ENCODE results near the gene ELF4.

Gene ELF4

GRCh38 chrX:130145123-130145522 is 34.8 kb upstream of the ELF4 start:
- Histone ChIP-seq H3K36me3 (ENCODE audit: control insufficient read depth, insufficient read depth, low read length) (no peaks in the 10 kb centered on the region), H3K4me2 (ENCODE audit: low read length) (no peak overlapping the region), H3K27me3 (ENCODE audit: control insufficient read depth, insufficient read depth, low read length) (no peaks in the 10 kb centered on the region), H2AFZ (no peak overlapping the region), H3K9me3 (ENCODE audit: control insufficient read depth, low read length) (no peaks in the 10 kb centered on the region), H3K79me2 (no peaks in the 10 kb centered on the region), H3K27ac (no peak overlapping the region), H3K4me3 (ENCODE audit: low read depth, low read length) (no peak overlapping the region), H3K9ac (no peak overlapping the region), H3K4me1 (no peaks in the 10 kb centered on the region)
- TF ChIP-seq CTCF (IDR thresholded peaks at IDR 0.05) = no peak

- Histone ChIP-seq H3K79me2 (no peaks in the 10 kb centered on the region), H3K4me3 (ENCODE audit: low read depth, low read length) (no peak overlapping the region), H3K36me3 (ENCODE audit: control insufficient read depth, insufficient read depth, low read length) (no peaks in the 10 kb centered on the region), H3K9me3 (ENCODE audit: control insufficient read depth, low read length) (no peaks in the 10 kb centered on the region), H3K9ac (no peak overlapping the region), H3K27ac (no peak overlapping the region), H2AFZ (no peak overlapping the region), H3K27me3 (ENCODE audit: control insufficient read depth, insufficient read depth, low read length) (no peaks in the 10 kb centered on the region), H3K4me2 (ENCODE audit: low read length) (no peak overlapping the region), H3K4me1 (no peaks in the 10 kb centered on the region)
- no peak for TF ChIP-seq CTCF (IDR thresholded peaks at IDR 0.05)
Measured at GRCh38 chrX:130144509-130144908, 34.2 kb upstream of the ELF4 start.

GRCh38 chrX:130139474-130140201 is 29.3 kb upstream of the ELF4 start:
- Histone ChIP-seq H3K4me3 (ENCODE audit: low read depth, low read length) (no peak overlapping the region), H3K79me2 (no peaks in the 10 kb centered on the region), H3K27ac (no peak overlapping the region), H3K27me3 (ENCODE audit: control insufficient read depth, insufficient read depth, low read length) (no peaks in the 10 kb centered on the region), H3K4me2 (ENCODE audit: low read length) (no peak overlapping the region), H3K9me3 (ENCODE audit: control insufficient read depth, low read length) (no peaks in the 10 kb centered on the region), H3K9ac (no peak overlapping the region), H3K4me1 (no peaks in the 10 kb centered on the region), H2AFZ (no peak overlapping the region), H3K36me3 (ENCODE audit: control insufficient read depth, insufficient read depth, low read length) (no peaks in the 10 kb centered on the region)
- no peak for TF ChIP-seq CTCF (IDR thresholded peaks at IDR 0.05)

- Histone ChIP-seq H3K27me3 (ENCODE audit: control insufficient read depth, insufficient read depth, low read length) (no peaks in the 10 kb centered on the region), H3K9me3 (ENCODE audit: control insufficient read depth, low read length) (no peaks in the 10 kb centered on the region), H3K4me1 (no peaks in the 10 kb centered on the region), H2AFZ (no peak overlapping the region), H3K79me2 (no peaks in the 10 kb centered on the region), H3K36me3 (ENCODE audit: control insufficient read depth, insufficient read depth, low read length) (no peaks in the 10 kb centered on the region), H3K27ac (no peak overlapping the region), H3K4me3 (ENCODE audit: low read depth, low read length) (no peak overlapping the region), H3K9ac (no peak overlapping the region), H3K4me2 (ENCODE audit: low read length) (no peak overlapping the region)
- TF ChIP-seq CTCF (IDR thresholded peaks at IDR 0.05) = no peak
Measured at GRCh38 chrX:130136961-130137360, 26.7 kb upstream of the ELF4 start.

GRCh38 chrX:130136496-130136895 is 26.2 kb upstream of the ELF4 start:
- H3K4me1 ChIP-seq = no peaks in the 10 kb centered on the region
- no peak overlapping the region for H3K4me3 ChIP-seq (ENCODE audit: low read depth, low read length)
- no peak overlapping the region for H2AFZ ChIP-seq
- H3K4me2 ChIP-seq (ENCODE audit: low read length) = no peak overlapping the region
- no peaks in the 10 kb centered on the region for H3K36me3 ChIP-seq (ENCODE audit: control insufficient read depth, insufficient read depth, low read length)
- TF ChIP-seq CTCF (IDR thresholded peaks at IDR 0.05) = no peak
- H3K79me2 ChIP-seq = no peaks in the 10 kb centered on the region
- no peaks in the 10 kb centered on the region for H3K27me3 ChIP-seq (ENCODE audit: control insufficient read depth, insufficient read depth, low read length)
- no peak overlapping the region for H3K9ac ChIP-seq
- H3K9me3 ChIP-seq (ENCODE audit: control insufficient read depth, low read length) = no peaks in the 10 kb centered on the region
- no peak overlapping the region for H3K27ac ChIP-seq

Measured in parathyroid adenoma (tissue), 2 donors.